Measurements from ENCODE around the gene WFDC5. TPM values are rescaled to one million over a fixed set of nuclear protein-coding genes. Genes with fewer than 3 reads are reported as not detected.

WFDC5 gene
- polyA plus RNA-seq, 1 of the 3 experiments (the other 2 are of a cell fraction): 0.08 TPM

DNA sequence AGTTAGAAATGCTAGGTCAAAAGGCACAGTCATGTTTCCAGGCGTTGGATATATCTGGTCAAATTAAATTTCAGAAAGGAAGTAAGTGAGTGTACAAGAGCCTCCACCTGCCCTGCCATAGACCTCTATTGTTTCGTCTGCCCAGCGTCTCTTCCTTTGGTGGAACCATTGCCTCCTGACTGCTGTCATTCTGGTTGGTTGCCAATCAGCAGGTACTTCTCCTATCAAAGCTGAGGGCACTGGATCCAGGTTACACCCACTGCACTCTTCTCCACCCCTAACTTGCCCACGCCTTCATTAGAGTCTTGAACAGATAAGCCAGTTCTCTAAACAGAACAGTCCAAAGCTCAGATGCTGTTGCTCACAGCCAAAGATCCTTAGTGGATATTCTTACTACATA lies 2.6 kb upstream of the WFDC5 start:
- Histone ChIP-seq H3K9me2 (no peaks in the 10 kb centered on the region), H3K9ac (no peak overlapping the region), H3K36me3 (replicated peaks in 1 of 2; ENCODE audit: control insufficient read depth in 1 of 2, insufficient read depth in 2 of 2, low read length in 1 of 2) (no peaks in the 10 kb centered on the region), H2AFZ (ENCODE audit: low read depth) (no peak overlapping the region), H3K27ac (ENCODE audit: low read depth in 2 of 2, low read length in 1 of 2) (no peak overlapping the region), H3K27me3 (ENCODE audit: insufficient read depth) (no peaks in the 10 kb centered on the region; the same call in 1 of the 2 replicates), H3K4me3 (ENCODE audit: low read depth in 2 of 2, low read length in 1 of 2) (no peak overlapping the region), H3K4me2 (no peak overlapping the region), H4K20me1 (ENCODE audit: insufficient read depth) (no peaks in the 10 kb centered on the region), H3K9me3 (no peaks in the 10 kb centered on the region), H3F3A (replicated peaks; ENCODE audit: insufficient read depth) (no peaks in the 10 kb centered on the region), H3K4me1 (ENCODE audit: control insufficient read depth in 1 of 2, insufficient read depth in 2 of 2, low read depth in 1 of 2, low read length in 1 of 2) (no peaks in the 10 kb centered on the region), H3K79me2 (ENCODE audit: insufficient read depth) (no peaks in the 10 kb centered on the region)
- ChIA-PET CTCF (interaction anchor here (0.6 to 2.1 kb wide), 8 partner anchors 17 to 175 kb away, joined by 3 to 6 read pairs (median 4); no protein-coding TSS in a partner anchor), POLR2A (no interaction called here)
- 45% methylated on average over 4 of the region's 4 CpGs for WGBS (ENCODE audit: low lambda C conversion rate)
- DNase-seq: no peak
- TF ChIP-seq, protein P1, sequence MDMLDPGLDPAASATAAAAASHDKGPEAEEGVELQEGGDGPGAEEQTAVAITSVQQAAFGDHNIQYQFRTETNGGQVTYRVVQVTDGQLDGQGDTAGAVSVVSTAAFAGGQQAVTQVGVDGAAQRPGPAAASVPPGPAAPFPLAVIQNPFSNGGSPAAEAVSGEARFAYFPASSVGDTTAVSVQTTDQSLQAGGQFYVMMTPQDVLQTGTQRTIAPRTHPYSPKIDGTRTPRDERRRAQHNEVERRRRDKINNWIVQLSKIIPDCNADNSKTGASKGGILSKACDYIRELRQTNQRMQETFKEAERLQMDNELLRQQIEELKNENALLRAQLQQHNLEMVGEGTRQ (IDR thresholded peaks at IDR 0.05; ENCODE audit: borderline replicate concordance, low read depth, low read length): no peak
- TF ChIP-seq NFIC (IDR thresholded peaks at IDR 0.05; ENCODE audit: borderline replicate concordance): no peak

DNA sequence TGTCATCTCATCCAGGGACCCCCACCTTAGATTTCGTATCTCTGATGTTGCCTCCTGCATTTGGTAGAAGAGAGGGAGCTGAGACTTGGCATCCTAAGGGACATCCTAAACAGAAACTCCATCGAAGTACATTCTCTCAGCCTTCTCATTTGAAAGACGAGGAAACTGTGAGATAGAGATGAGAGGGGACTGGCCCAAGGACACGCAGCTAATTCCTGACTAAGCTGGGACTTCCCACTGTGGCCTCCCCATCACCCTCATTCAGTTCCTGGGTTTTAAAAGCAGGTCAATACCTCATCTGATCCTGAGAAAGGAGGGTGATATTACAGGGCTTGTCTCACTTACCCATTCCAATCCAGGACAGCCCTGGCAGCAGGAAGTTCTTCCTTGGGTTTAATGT lies 855 bp upstream of the WFDC5 start:
- Histone ChIP-seq H3K4me3 (ENCODE audit: low read depth in 2 of 2, low read length in 1 of 2) (no peak overlapping the region), H3K9ac (no peak overlapping the region), H3K4me1 (ENCODE audit: control insufficient read depth in 1 of 2, insufficient read depth in 2 of 2, low read depth in 1 of 2, low read length in 1 of 2) (no peaks in the 10 kb centered on the region), H4K20me1 (ENCODE audit: insufficient read depth) (no peaks in the 10 kb centered on the region), H3K36me3 (replicated peaks in 1 of 2; ENCODE audit: control insufficient read depth in 1 of 2, insufficient read depth in 2 of 2, low read length in 1 of 2) (no peaks in the 10 kb centered on the region), H3K79me2 (ENCODE audit: insufficient read depth) (no peaks in the 10 kb centered on the region), H3F3A (replicated peaks; ENCODE audit: insufficient read depth) (no peaks in the 10 kb centered on the region), H3K9me3 (no peaks in the 10 kb centered on the region), H3K27me3 (ENCODE audit: insufficient read depth) (no peaks in the 10 kb centered on the region; the same call in 1 of the 2 replicates), H3K9me2 (no peaks in the 10 kb centered on the region), H3K27ac (ENCODE audit: low read depth in 2 of 2, low read length in 1 of 2) (no peak overlapping the region), H2AFZ (ENCODE audit: low read depth) (no peak overlapping the region), H3K4me2 (no peak overlapping the region)
- no peak for DNase-seq
- WGBS (ENCODE audit: low lambda C conversion rate): 52% methylated on average over 4 of the region's 4 CpGs
- TF ChIP-seq FOXM1 (IDR thresholded peaks at IDR 0.05; ENCODE audit: low read depth): no peak
- TF ChIP-seq NRF1 (IDR thresholded peaks at IDR 0.05; ENCODE audit: low read depth, low read length): no peak
- no peak for TF ChIP-seq EZH2phosphoT487 (IDR thresholded peaks at IDR 0.05; ENCODE audit: borderline replicate concordance, low read depth)
- TF ChIP-seq SIN3A (IDR thresholded peaks at IDR 0.05; ENCODE audit: borderline replicate concordance, low read depth, low read length): no peak
- TF ChIP-seq ELF1 (IDR thresholded peaks at IDR 0.05): no peak
- no peak for TF ChIP-seq TCF12 (IDR thresholded peaks at IDR 0.05)
- TF ChIP-seq FOXJ3 (CRISPR knock-in tag; IDR thresholded peaks at IDR 0.05): no peak
- TF ChIP-seq RAD21 (IDR thresholded peaks at IDR 0.05; ENCODE audit: low read length): no peak
- no peak for TF ChIP-seq MEF2A (IDR thresholded peaks at IDR 0.05; ENCODE audit: borderline replicate concordance, low read depth)
- POLR2A ChIA-PET: no interaction called here
- CTCF ChIA-PET: interaction anchor here (0.7 to 13.3 kb wide), 3 partner anchors 11 to 175 kb away, joined by 3 to 158 read pairs (median 3); no protein-coding TSS in a partner anchor

DNA sequence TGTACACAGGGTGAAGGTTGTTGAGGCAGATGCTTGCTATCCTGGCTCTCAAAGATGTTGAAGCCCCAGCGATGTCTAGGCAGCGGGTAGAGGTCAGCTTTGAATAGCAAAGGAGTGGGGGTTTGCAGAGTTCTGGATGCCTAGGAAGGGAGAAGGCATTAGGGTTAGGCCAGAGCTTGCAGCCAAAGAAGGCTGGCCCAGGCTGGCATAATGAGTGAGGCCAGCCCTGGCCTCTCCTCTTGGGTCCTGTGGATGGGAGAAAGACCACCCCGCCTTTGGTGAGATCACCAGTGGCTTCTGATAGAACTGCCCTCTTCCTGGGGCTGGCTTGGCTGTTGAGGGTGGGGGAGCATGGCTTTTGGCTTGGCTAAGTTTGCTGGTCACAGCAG lies 406 bp upstream of the WFDC5 start:
- Histone ChIP-seq H3K9ac (no peak overlapping the region), H3K4me2 (no peak overlapping the region), H4K20me1 (ENCODE audit: insufficient read depth) (no peaks in the 10 kb centered on the region), H3K9me3 (no peaks in the 10 kb centered on the region), H3K27ac (ENCODE audit: low read depth in 2 of 2, low read length in 1 of 2) (no peak overlapping the region), H3K79me2 (ENCODE audit: insufficient read depth) (no peaks in the 10 kb centered on the region), H3K36me3 (replicated peaks in 1 of 2; ENCODE audit: control insufficient read depth in 1 of 2, insufficient read depth in 2 of 2, low read length in 1 of 2) (no peaks in the 10 kb centered on the region), H3K9me2 (no peaks in the 10 kb centered on the region), H3K4me1 (ENCODE audit: control insufficient read depth in 1 of 2, insufficient read depth in 2 of 2, low read depth in 1 of 2, low read length in 1 of 2) (no peaks in the 10 kb centered on the region), H3K4me3 (ENCODE audit: low read depth in 2 of 2, low read length in 1 of 2) (no peak overlapping the region), H3K27me3 (ENCODE audit: insufficient read depth) (no peaks in the 10 kb centered on the region; the same call in 1 of the 2 replicates), H2AFZ (ENCODE audit: low read depth) (no peak overlapping the region), H3F3A (replicated peaks; ENCODE audit: insufficient read depth) (no peaks in the 10 kb centered on the region)
- no peak for DNase-seq
- TF ChIP-seq TAF1 (IDR thresholded peaks at IDR 0.05; ENCODE audit: borderline replicate concordance, low read depth, low read length) (no peak), SMC3 (IDR thresholded peaks at IDR 0.05; ENCODE audit: low read depth, low read length) (no peak)
- WGBS (ENCODE audit: low lambda C conversion rate): 70% methylated on average over 3 of the region's 3 CpGs
- CTCF ChIA-PET: interaction anchor here (0.7 to 13.3 kb wide), 3 partner anchors 10 to 175 kb away, joined by 3 to 158 read pairs (median 3); no protein-coding TSS in a partner anchor
- POLR2A ChIA-PET: no interaction called here

Measured in SK-N-SH (cell line).